K562 (cell line): ENCODE measurements around the gene STX12. TPM values are rescaled to one million over a fixed set of nuclear protein-coding genes. Genes with fewer than 3 reads are reported as not detected.
A peak's percentile ranks its signal among the peaks of the same experiment; 100 is the strongest.
"Not testable (repeated sequence)": the region's sequence is repeated elsewhere in the genome, so short reads cannot be mapped to it uniquely, and the experiment has no call there.

Source experiments
- ATAC-seq: fragments of 200-7000 bp; cut with Tn5 transposase; 3 replicates; pipeline ENCODE4 v1.9.1; 2020; ENCODE audit warnings: moderate library complexity
- BruUV-seq: library from RNA; stranded (reverse); fragments of 400-500 nt; replicated peaks from 2 replicates; lab custom pipeline; 2021; lab: Mats Ljungman, UMichigan
- CTCF ChIA-PET: fragments of 300-600 bp; formaldehyde crosslinking; extraction: SDS; loops from one replicate; lab custom pipeline; 2021; ENCODE audit warnings: low intra/inter-chr PET ratio; lab: Yijun Ruan, JAX
- POLR2A ChIA-PET: fragments of 300-600, 350-650 bp; sonication (Branson Sonifier 250); formaldehyde crosslinking; extraction: SDS; loops from one replicate; lab custom pipeline; 2021; ENCODE audit warnings: antibody characterized with exemption, inconsistent platforms; lab: Yijun Ruan, JAX
- DNase-seq, 4 experiments: peaks; one replicate each; pipeline versions ENCODE4 v3.0.0 to v3.0.0-alpha.2; 2011 to 2018; ENCODE audit warnings: low spot score in 3 of 4, mixed read lengths in 3 of 4; ENCODE audit errors: extremely low read depth in 1 of 4
- FAIRE-seq: peaks from 2 replicates; lab custom pipeline; 2011; peaks lifted over from hg19 to GRCh38; lab: Jason Lieb, UNC
- H2AFZ ChIP-seq: 2 replicates; pipeline ENCODE4 v1.6.0; 2011; ENCODE audit warnings: low read depth, low read length, control low read depth, inconsistent platforms
- H3K27ac ChIP-seq: fragments of 200-600 bp; 3 replicates; pipeline ENCODE4 v1.8.0; 2011; ENCODE audit warnings: low read depth, mild to moderate bottlenecking, control low read depth, inconsistent platforms, low read length, moderate library complexity, mixed read lengths; ENCODE audit errors: extremely low read depth
- H3K27me3 ChIP-seq, 2 experiments: fragments of 300-600 bp in 1 of 2; 2 replicates in 1 of 2; 3 replicates in 1 of 2; pipeline versions ENCODE4 v1.6.0 to v1.8.0; 2011; ENCODE audit warnings: inconsistent platforms in 2 of 2, low read length in 2 of 2, mild to moderate bottlenecking in 1 of 2, mixed read lengths in 1 of 2, moderate library complexity in 1 of 2; ENCODE audit not compliant: control insufficient read depth in 2 of 2, insufficient read depth in 2 of 2
- H3K36me3 ChIP-seq: fragments of 300-600 bp; 3 replicates; pipeline ENCODE4 v1.8.0; 2011; ENCODE audit warnings: mild to moderate bottlenecking, low read length, inconsistent platforms; ENCODE audit not compliant: control insufficient read depth, insufficient read depth
- H3K4me1 ChIP-seq, 2 experiments: fragments of 200-600 bp in 1 of 2; replicated peaks in 1 of 2; 2 replicates in 1 of 2; 3 replicates in 1 of 2; pipeline versions ENCODE4 v1.5.1 to v1.8.0; 2011; ENCODE audit warnings: inconsistent platforms in 2 of 2, low read length in 2 of 2, mild to moderate bottlenecking in 1 of 2, mixed read lengths in 1 of 2, moderate library complexity in 1 of 2; ENCODE audit not compliant: control insufficient read depth in 2 of 2, insufficient read depth in 2 of 2
- H3K4me2 ChIP-seq: 2 replicates; pipeline ENCODE4 v1.6.1; 2011; ENCODE audit warnings: low read length, control low read depth, inconsistent platforms, mixed read lengths; ENCODE audit not compliant: insufficient read depth
- H3K4me3 ChIP-seq: fragments of 200-600 bp; sonication (generic), shearing (Covaris generic); 2 replicates; pipeline ENCODE4 v1.5.1; 2016; ENCODE audit warnings: control low read depth, inconsistent platforms
- H3K79me2 ChIP-seq: fragments of 200-600 bp; 3 replicates; pipeline ENCODE4 v1.8.0; 2011; ENCODE audit warnings: low read length, inconsistent platforms; ENCODE audit not compliant: control insufficient read depth, insufficient read depth
- H3K9ac ChIP-seq, 2 experiments: 2 replicates each; pipeline versions ENCODE4 v1.6.0 to v1.6.1; 2011; ENCODE audit warnings: low read depth in 2 of 2, low read length in 2 of 2, control low read depth in 1 of 2, inconsistent platforms in 1 of 2, mild to moderate bottlenecking in 1 of 2, mixed read lengths in 1 of 2; ENCODE audit not compliant: insufficient read depth in 1 of 2
- H3K9me1 ChIP-seq: one replicate; pipeline ENCODE4 v1.6.0; 2011; ENCODE audit warnings: inconsistent platforms, mild to moderate bottlenecking, low read length, moderate library complexity; ENCODE audit not compliant: control insufficient read depth, insufficient read depth
- H3K9me3 ChIP-seq: replicated peaks from 2 replicates; pipeline ENCODE4 v1.5.1; 2011; ENCODE audit warnings: low read depth, low read length, inconsistent platforms; ENCODE audit not compliant: control insufficient read depth, insufficient read depth
- H4K20me1 ChIP-seq: replicated peaks from 2 replicates; pipeline ENCODE4 v1.6.1; 2011; ENCODE audit warnings: low read length, inconsistent platforms, mixed read lengths; ENCODE audit not compliant: control insufficient read depth, insufficient read depth
- CBFA2T2 ChIP-seq: fragments of 450-650 bp; conservative IDR thresholded peaks from 2 replicates; pipeline ENCODE4 v1.6.1; 2017; ENCODE audit warnings: mild to moderate bottlenecking
- CBFA2T3 ChIP-seq: fragments of 450-650 bp; IDR thresholded peaks from 2 replicates; pipeline ENCODE4 v1.6.1; 2017
- EGR1 ChIP-seq: fragments of 450-650 bp; conservative IDR thresholded peaks from 2 replicates; pipeline ENCODE4 v1.6.1; 2017; ENCODE audit warnings: mild to moderate bottlenecking
- KDM4B ChIP-seq, 2 experiments: fragments of 450-650 bp in 1 of 2; sonication (generic) in 1 of 2; IDR thresholded peaks; 2 replicates each; pipeline ENCODE4 v1.6.1; 2016 to 2017; ENCODE audit warnings: borderline replicate concordance in 2 of 2, antibody characterized with exemption in 1 of 2, low read depth in 1 of 2, mild to moderate bottlenecking in 1 of 2
- TEAD4 ChIP-seq, 2 experiments: sonication (generic) in 1 of 2; formaldehyde crosslinking in 1 of 2; IDR thresholded peaks; 2 replicates each; pipeline versions ENCODE4 v1.6.1 to v1.8.0; 2012 to 2022; ENCODE audit warnings: borderline replicate concordance in 1 of 2, inconsistent platforms in 1 of 2, low read length in 1 of 2, mild to moderate bottlenecking in 1 of 2, missing genetic modification reagents in 1 of 2
- ZKSCAN3 ChIP-seq: fragments of 250-450 bp; sonication (Bioruptor Pico); IDR thresholded peaks from 2 replicates; pipeline ENCODE4 v1.4.0; 2020
- ZNF121 ChIP-seq: sonication (generic); formaldehyde crosslinking; conservative IDR thresholded peaks from 2 replicates; pipeline ENCODE4 v1.8.0; 2022; ENCODE audit warnings: missing genetic modification reagents
- ZNF23 ChIP-seq: fragments of 250-450 bp; sonication (Bioruptor Pico); IDR thresholded peaks from 2 replicates; pipeline ENCODE4 v1.4.0; 2020; ENCODE audit warnings: mild to moderate bottlenecking
- WGBS: fragments of 100-300 bp; shearing (Covaris generic); methylation state at CpG from one replicate; pipeline ENCODE4 v1.1.6; 2016; ENCODE audit warnings: low coverage, mixed read lengths; ENCODE audit not compliant: insufficient coverage; ENCODE audit errors: missing lambda C conversion rate; 5-methylcytosine and 5-hydroxymethylcytosine counted together
- in situ Hi-C: fragments of 300-500 bp; cut with MboI; formaldehyde crosslinking; loops from 4 replicates; pipeline ENCODE4 v1.15.0; 2018; ENCODE audit warnings: inconsistent platforms, mixed read lengths
- intact Hi-C: fragments of 100-400 bp; cut with micrococcal nuclease; formaldehyde crosslinking; loops from 2 replicates; pipeline ENCODE4 v1.14.2; 2022
- polyA plus RNA-seq, 8 experiments: library from polyadenylated mRNA; depleted of rRNA in 4 of 8; stranded (reverse) in 5 of 8; unstranded in 3 of 8; fragments of >200 nt; fragmentation: Nextera tagmentation in 2 of 8; fragmentation: Illumina TruSeq in 1 of 8; extraction: Ambion mirVana in 2 of 8; extraction: Trizol in 1 of 8; gene quantifications; 2 replicates each; pipeline versions ENCODE4 v1.2.1 to v1.2.3, GENCODE V29; 2011 to 2014; ENCODE audit warnings: inconsistent platforms in 1 of 8, missing spikeins in 1 of 8
- total RNA-seq, 7 experiments: library from RNA; depleted of rRNA in 6 of 7; stranded (reverse); fragments of >200 nt in 6 of 7; fragmentation: Illumina TruSeq in 2 of 7; extraction: Trizol in 2 of 7; gene quantifications; 2 replicates each; pipeline versions ENCODE4 v1.2.1 to v1.2.3, GENCODE V29; 2011 to 2021; ENCODE audit warnings: low replicate concordance in 1 of 7

Gene STX12
- total and polyA plus RNA-seq, 9 of the 15 experiments (the other 6 are each of a cell fraction or from before 2014, with no cell fraction given) = 16.9 to 31.3 (median 25.7) TPM

GRCh38 chr1:27776276-27776675, 3.3 kb downstream of the STX12 start:
- H3K4me1 ChIP-seq = peaks cover 21 to 27% of the 10 kb centered on the region in 2 experiments; a peak in 4 of 5 replicates
- DNase-seq, ATAC-seq, H3K9me3 ChIP-seq, H3K27me3 ChIP-seq, CTCF ChIA-PET, intact Hi-C loops, FAIRE-seq, in situ Hi-C loops, BruUV-seq, H3K27ac ChIP-seq, H2AFZ ChIP-seq: not testable (repeated sequence)
- POLR2A ChIA-PET = interaction anchor here (0.6 to 1.3 kb wide), 4 partner anchors 9 to 262 kb away, joined by 3 to 4 read pairs (median 3); no protein-coding TSS in a partner anchor
- TF ChIP-seq ZNF121 (CRISPR knock-in tag) = peak; percentile 62
- TF ChIP-seq, all 486 proteins: peak for 1; not testable (repeated sequence) for 485
- not testable (repeated sequence) for H3K9ac ChIP-seq, H4K20me1 ChIP-seq, H3K4me2 ChIP-seq, H3K4me3 ChIP-seq, H3K36me3 ChIP-seq, H3K9me1 ChIP-seq
- peaks cover 44% of the 10 kb centered on the region for H3K79me2 ChIP-seq

- CTCF ChIA-PET = no interaction called here
- WGBS = 49% methylated on average over 3 of the region's 3 CpGs
These were observed 5.0 kb downstream of the STX12 start for GRCh38 chr1:27778056-27778455.

More at GRCh38 chr1:27778056-27778455, 5.0 kb downstream of the STX12 start:
- intact Hi-C loops (no loop called here), in situ Hi-C loops (no loop called here)
- H4K20me1 ChIP-seq = no peaks in the 10 kb centered on the region
- POLR2A ChIA-PET = interaction anchor here (0.6 to 1.0 kb wide), 4 partner anchors 13 to 89 kb away, joined by 3 to 4 read pairs (median 4); no protein-coding TSS in a partner anchor
- BruUV-seq = no TSS peak
- H3K27ac ChIP-seq = no peak overlapping the region
- H3K9me1 ChIP-seq = no peaks in the 10 kb centered on the region
- no peak overlapping the region for H3K4me2 ChIP-seq
- peak overlapping the region in 1 of 2 experiments; percentile 67; a peak in 1 of 4 replicates for H3K9ac ChIP-seq
- H3K36me3 ChIP-seq = peaks cover 9% of the 10 kb centered on the region; the same call in 1 of the 3 replicates
- H3K79me2 ChIP-seq = peaks cover 43% of the 10 kb centered on the region
- H2AFZ ChIP-seq = no peak overlapping the region
- peaks cover 13 to 24% of the 10 kb centered on the region in 2 experiments; a peak in 4 of 5 replicates for H3K4me1 ChIP-seq
- FAIRE-seq (no peak), DNase-seq (peak in 1 of 4 experiments; percentile 28), ATAC-seq (no peak)
- H3K27me3 ChIP-seq = no peaks in the 10 kb centered on the region
- no peak overlapping the region for H3K4me3 ChIP-seq
- peak; percentile 22; the same call in 1 of the 2 replicates for TF ChIP-seq CBFA2T2
- peak; percentile 57 for TF ChIP-seq EGR1
- no peak for TF ChIP-seq ZNF23 (CRISPR knock-in tag)
- TF ChIP-seq CBFA2T3 = peak; percentile 56
- TF ChIP-seq ZKSCAN3 (CRISPR knock-in tag) = no peak
- no peak for TF ChIP-seq KDM4B (IDR thresholded peaks at IDR 0.05; ENCODE audit: borderline replicate concordance in 2 of 2, low read depth in 1 of 2)
- 0 out of 2 replicates have a peak, but pooled peaks have one; percentile 11 for TF ChIP-seq TEAD4 (IDR thresholded peaks at IDR 0.05; ENCODE audit: low read length)
- no peak for TF ChIP-seq TEAD4 (CRISPR knock-in tag; IDR thresholded peaks at IDR 0.05; ENCODE audit: borderline replicate concordance)
- H3K9me3 ChIP-seq = no peaks in the 10 kb centered on the region
